HG03469 (cell line): Measurements from ENCODE around the gene ZFYVE28.

Experiments used
- ATAC-seq: cut with Tn5 transposase; IDR thresholded peaks from one replicate; pipeline ENCODE4 v1.9.1; 2021; ENCODE audit warnings: mild to moderate bottlenecking, moderate library complexity, moderate number of reproducible peaks; ENCODE audit not compliant: unreplicated experiment

Gene ZFYVE28

DNA sequence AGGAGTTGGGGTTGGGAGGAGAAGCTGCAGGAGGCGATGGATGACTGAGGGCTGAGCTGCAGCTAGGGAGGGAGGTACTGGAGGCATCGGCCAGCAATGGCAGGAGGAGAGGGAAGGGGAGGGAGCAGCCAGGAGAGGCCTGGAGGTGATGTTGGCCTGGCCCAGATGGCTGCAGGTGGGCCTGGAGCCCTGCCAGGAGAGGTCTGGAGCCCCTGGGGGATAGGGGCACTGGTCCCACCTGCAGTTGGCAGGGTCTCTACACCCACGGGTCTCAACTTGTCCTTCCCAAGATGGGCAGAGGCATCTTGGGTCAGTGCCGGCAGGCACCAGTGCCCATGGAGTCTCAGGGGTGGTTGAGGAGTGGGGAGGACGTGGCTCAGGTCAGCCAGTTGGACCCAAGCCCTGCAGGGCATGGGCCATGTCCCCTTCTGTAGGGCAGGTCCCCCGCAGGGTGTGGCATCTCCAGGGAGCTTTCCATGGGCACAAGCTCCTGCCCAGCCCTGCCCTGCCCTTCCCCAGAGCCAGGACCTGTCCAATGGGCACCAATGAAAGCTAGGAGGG is 153.9 kb downstream of the ZFYVE28 start:
- ATAC-seq = no peak

DNA sequence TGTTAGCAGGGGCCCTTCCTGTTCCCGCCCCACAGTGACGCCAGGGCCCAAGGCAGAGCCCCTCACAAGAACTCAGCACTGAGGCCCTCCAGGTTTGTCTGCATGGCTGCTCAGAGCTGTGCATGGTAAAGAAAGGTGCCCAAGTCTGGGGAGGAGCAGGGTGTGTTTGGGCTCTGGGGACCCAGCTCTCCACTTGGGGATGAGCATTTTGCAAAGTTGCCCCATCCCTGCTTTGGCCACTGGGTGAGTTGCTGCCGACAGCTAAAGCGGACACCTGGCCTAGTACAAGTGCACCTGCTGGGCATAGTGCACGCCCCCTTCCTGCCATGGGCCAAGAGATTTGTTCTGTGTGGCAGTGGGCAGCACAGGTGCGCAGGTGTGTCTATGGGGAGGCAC is 154.5 kb downstream of the ZFYVE28 start:
- no peak for ATAC-seq

DNA sequence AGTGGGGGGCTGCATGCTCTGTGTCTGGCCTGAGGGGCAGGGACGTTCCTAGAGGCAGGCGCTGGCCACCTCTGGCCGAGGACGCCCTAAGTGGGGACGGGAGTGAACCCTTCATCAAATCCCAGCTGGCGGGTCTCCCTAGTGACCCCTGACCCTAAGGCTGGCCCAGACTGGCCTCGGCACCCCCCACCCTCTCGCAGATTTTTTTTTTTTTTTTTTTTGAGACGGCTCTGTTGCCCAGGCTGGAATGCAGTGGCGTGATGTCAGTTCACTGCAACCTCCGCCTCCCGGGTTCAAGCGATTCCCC is 155.5 kb downstream of the ZFYVE28 start:
- no peak for ATAC-seq

DNA sequence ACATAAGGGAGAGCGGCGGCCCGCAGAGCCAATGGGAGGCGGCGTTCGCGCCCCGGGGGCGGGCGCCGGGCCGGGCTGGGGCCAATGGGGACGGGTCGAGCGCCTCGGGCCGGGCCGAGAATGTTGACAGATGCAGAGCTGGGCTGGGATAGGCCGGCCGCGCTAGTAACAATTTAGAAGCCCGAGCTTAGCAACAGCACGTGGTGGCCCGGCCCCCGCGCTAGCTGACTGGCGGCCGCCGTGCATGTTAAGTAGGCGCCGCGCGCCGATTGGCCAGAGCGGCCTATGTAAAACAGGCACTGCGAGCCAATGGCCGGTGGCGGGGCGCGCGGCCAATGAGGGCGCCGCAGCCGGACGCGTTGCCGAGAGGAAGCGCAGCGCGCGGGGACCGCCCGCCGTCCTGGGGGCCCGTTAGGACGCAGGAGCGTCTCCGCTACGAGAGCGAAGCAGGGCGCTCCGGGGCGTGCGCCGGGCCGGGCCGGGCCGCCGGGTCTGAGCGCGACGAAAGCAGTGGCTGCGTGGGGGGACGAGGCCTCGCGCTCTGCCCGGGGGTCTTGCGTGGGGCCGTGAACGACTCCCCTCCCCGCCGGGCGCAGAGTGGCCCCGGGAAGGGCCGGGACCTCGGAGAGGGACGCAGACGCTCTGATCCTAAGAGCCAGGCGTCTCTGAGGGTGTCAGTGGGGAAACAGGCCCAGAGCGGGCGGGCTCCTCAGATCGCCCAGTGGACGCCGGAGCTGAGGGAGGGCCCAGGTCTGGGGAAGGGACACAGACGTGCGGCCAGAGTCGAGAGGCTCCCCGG is 156.1 kb downstream of the ZFYVE28 start:
- peak; percentile 79 for ATAC-seq

DNA sequence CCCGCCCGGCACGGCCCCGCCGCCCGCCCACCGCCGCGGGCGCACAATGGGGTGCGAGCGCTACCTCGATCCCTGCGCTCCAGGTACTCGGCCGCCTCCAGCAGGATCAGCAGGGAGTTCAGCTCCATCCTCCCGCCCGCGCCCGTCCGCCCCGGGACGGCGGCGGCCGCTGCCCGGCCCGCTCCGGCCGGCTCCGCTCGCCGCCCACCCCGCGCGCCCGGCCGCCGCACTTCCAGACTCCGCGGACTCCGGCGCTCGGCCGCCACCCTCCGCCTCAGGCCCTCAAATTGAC is 156.6 kb downstream of the ZFYVE28 start, which contains the start of gene MXD4:
MXD4 (minus strand) TSS at position 257 of the 292 bp plus-strand sequence; CDS start at position 128, 129 bp downstream.
- peak; percentile 5 for ATAC-seq

DNA sequence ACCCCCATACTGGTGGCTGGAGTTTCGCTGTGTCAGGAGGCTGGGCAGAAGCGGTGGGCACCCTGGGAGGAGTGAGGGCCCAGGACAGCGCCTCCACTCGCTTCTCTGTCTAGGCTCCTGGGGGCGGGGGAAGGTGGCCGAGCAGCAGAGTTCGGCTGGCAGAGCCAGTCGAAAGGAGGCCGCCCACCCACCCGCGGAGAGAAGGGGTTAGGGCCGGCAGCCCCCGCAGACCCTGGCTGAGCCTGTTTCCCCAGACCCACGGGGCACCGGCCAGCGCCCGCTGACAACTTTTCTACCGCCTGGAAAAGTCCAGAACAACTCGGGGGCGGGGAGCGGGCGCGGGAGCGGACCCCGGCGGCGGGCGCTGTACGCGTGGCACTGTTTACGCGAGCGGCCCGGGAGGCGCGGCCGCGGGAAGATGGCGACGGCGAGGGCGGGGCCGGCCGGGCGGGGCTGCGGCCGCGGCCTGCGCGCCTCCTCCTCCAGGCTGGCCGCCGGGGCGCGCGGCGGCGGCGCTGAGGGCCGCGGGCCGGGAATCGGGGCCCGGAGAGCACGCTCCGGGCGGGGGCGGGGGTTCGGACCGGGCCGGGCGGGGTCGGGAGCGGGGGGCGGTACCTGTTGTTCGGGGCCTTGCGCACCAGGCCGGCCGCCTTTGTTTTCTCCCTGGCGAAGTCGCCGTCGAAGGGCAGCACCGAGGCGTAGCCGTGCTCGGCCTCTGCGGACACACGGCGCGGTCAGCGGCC is 157.2 kb downstream of the ZFYVE28 start:
- ATAC-seq = no peak

DNA sequence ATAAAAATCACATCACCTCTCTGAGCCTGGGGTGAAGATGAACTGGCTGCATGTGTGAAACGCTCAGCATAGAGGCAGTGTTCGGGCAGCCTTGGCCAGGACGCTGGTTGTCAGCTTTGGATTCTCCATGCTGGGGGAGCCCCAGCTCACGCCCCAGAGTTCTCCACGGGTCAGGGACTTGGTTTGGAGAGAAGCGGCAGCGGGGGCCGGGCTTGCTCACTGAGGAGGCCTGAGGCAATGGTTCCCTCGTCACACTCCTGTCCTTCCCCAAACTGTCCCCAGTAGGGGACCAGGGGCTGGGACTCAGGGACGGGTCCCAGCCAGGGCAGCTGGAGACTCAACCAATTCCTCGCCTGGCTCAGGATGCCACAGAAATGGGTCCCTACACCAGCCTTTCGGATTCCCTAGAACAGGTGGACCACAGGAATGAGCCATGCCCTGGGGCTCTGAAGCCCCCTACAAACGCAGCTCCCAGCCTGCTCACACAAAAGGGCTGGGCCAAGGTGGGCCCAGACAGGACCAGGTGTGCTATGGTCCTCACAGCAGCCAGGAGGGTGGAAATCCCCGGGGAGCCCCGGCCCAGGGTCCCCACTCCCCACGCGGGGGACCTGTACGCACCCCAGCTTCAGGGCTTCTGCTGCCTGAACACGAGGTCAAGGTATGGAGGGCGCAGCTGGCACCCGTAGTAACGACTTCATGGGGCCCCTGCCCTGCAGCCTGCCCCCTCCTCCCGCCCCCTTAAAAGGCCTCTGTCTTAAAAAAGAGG is 157.9 kb downstream of the ZFYVE28 start:
- no peak for ATAC-seq

DNA sequence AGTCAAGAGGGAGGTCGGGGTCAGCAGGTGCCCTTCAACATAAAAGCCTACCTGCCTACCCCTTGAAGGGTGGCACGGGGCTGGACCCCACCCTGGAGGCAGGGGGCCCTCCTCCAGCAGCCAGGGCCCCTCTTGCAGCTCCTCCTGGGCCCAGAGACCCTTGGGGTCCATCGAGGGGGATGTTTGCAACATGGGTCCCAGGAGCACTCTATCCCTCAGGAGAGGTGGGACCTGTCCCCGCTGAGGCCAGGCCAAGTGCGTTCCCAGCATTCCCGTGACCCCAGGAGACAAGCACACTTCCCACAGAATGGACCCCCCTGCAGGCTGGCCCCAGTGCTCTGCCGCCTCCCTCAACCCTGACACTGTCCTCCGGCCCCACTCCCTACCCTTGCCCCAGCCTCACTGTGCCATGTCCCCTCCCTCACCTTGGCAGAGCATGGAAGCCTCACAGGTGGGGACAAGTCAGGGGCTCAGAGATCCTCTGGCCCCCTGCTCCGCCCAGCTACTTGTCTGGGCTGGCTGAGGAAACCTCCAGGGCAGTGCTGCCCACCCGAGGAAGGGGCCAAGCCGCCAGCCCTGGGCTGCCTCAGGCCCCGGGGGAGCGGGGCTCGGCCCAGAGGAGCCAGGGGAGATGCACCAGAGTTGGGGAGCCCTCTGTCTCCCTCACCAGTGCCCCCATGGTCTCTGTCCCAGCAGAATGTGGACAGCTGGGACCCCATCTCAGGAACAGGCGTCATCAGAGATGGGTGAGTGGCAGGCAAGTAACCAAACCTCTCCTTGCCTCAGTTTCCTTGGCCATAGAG is 158.7 kb downstream of the ZFYVE28 start:
- ATAC-seq = no peak

DNA sequence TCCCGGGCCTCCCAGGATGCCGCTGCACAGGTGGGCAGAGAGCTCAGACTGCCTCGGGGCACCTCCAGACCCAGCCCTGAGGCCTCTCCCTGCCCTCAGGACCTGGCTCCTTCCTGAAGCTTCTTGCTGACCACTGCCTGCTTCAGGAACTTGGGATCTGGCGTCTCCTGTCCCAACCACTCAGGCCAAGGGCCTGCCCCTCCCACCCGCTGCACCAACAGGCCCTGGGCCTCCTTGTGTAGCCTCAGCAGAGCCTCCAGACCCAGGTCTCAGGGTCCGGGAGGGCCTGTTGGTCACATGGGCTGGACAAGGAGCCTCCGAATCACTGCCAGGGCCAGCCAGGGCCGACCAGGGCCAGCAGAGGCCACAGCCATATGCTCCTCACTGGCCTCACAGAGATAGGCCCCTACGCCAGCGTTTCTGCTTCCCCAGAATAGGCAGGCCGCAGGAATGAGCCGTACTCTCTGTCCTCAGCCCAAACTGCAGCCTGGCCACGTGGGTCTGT is 159.4 kb downstream of the ZFYVE28 start:
- ATAC-seq = no peak

DNA sequence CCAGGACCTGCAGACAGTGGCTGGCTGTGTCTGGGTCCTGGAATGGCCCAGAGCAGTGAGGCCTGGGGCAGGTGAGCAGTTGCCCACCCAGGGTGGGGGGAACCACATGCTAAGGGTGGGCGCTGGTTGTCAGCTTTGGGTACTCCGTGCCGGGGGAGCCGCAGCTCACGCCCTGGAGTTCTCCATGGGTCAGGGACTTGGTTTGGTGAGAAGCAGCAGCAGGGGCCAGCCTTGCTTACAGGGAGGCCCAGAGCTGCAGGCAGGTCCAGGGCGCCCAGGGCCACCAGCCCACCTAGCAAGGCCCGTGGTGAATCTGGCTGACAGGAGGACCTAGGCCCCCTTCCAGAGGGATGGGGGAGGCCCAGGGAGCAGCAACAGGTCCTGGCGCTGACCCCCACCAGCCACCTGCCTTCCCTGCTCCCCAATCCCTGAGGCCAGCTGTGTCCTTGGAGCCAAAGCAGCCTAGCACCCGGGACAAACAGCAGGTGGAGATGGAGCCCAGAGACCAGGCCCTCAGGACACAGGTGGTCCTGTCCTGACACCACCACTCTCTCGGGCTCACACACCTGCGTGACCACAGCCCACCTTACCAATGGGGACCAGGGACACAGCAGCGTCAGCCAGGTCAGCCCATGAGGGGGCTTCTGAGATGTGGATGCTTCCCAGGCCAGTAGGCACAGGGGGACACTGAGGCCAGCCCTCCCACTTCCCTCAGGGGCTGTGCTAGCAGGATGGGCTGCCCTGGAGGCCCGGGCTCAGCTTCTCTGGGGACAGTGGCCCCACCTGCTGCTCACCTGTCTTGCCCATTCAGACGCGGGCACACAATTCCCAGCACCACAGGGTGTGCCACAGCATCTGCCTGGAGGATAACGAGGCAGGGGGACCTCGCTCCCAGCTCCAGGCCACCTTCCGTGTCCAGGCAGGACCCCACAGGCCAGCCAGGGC is 160.1 kb downstream of the ZFYVE28 start:
- ATAC-seq = no peak

DNA sequence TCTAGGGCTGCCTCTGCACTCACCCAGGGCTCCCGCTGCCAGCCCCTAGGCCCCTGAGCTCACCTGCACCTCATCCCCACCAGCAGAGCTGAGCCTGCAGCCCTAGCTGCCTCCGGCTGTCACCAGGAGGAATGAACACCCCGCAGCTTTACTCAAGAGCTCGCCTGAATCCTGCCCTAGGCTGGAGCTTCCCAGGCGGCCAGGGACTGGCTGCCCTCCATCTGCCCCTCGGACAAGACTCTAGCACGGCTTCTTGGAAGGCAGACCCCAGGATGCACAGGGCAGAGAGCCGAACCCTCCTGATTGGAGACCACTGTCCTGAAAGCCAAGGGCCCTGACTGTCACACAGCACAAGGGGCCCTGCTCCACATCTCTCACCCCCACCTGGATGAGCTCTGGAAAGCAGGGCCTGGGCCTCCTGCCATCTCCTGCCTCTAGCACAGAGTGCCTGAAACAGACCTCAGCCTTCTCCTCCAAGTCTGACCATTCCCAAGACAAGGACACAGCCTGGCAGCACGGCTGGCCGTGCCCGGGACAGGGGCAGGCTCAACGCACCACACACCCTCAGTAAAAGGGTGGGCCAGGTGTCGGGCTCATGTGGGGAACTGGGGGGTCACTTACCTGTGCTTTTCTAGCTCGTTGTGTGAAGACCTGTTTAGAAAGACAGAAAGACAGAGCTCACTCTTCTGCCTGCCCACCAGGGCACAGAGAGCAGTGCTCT is 160.9 kb downstream of the ZFYVE28 start:
- no peak for ATAC-seq

DNA sequence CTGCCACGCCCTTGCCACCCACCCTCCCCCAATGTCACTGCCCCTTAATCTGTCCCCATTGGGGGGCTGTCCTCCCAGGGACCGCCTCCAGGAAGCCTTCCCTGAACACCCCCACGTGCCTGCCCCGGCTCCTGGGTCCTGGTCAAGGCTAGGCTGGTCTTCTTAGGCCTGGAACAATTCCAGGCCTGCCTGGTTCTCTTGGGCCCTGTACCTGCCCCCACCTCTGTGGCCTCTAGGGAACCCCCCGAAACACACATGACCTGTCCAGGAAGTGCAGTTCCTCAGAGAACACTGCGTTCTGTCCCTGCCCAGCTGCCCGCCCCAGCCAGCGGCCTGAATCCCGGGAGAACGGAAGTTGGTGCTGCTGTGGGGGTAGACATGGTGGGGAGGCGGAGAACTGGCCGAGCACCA is 161.7 kb downstream of the ZFYVE28 start:
- no peak for ATAC-seq

DNA sequence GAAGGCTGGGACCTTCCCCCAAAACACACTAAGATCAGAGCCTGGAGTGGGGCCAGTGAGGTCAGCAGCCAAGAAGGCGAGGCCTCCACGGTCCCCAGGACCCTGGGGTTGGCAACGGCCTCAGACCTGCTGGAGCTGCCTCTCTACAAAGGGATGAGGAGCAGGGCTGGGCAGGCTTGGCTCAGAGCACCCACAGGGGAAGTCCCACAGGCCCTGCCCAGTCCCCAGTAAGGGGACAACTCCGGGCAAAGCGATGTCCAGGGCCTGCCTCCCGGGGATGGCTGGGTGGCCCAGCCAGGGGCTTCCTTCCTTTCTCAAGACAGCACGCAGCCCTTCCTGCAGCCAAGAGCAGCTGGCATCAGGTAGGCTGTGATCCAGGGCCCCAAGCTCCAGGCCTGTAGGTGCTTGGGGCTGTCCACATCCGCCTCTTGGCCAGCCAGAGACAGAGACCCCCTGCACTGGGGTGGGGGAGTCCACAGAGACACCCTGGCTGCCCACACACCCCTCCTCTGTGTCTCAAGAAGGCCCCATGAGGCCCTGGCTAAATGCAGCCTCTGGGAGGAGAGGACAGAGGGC is 162.2 kb downstream of the ZFYVE28 start:
- no peak for ATAC-seq

DNA sequence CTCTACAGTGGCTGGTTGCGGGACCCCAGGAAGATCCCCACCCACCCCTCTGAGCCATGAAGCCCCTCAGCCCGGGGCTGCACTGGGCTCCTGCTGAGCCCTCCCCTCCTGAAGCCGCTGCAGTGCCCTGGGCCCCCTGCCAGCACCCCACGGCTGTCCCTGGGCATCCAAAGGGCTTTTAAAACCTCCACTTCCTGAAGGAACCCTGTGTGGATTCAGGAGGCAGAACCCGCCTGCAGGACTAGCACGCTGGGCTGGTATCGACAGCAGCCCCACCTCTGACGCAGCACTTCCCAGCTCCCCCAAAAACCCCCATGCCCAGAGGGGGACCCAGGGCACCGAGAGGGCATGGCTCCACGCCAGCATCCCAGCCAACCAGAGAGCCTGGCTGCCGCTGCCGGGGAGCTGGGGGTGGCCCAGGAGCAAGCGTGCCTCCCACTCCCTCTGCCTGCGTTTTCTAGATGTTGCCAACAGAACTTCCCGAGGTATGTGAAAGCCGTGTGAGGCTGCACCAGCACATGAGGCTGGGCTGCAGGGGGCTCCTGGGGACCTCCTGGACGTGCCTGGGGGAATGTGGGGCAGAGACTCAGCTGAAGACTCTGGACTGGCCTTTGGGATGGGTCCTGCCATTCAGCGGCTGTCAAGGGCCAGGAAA is 162.8 kb downstream of the ZFYVE28 start:
- no peak for ATAC-seq

DNA sequence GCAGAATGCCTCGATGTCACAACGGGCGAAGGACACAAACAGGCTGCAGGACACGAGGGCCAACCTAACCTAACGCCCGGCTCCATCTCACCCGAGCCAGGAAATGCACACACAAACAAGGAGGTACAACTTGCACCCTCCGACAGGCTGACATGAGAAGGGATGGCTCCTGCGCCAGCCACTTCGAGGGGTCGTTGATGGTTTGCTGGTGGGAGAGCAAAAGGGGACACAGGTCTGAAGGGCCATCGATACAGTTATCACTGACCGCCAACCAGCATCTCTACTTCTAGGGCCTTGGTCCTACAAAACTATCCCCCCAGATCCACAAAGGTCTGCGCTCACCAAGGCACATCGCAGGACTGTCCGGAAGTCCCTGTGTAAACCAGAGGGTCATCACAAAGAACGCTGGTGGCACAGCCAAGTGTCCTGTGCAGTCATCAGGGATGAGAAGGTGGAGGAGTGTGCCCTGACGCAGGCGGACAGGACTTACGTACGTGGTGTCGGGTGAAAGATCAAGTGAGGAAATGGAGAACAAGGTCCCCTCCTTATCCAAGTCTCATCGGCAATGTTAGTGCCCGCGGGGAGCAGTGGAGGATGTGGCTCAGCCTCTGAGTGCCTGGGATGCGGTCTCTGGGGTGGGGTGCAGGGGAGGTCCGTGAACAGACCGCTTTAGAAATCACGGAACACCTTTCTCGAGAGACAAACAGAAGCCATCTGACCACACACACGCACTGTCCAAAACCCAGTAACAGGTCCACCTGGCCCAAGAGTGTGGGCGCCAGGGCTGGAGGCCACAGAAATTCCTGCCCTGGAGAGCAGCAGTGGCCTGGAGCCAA is 163.6 kb downstream of the ZFYVE28 start:
- ATAC-seq = no peak

DNA sequence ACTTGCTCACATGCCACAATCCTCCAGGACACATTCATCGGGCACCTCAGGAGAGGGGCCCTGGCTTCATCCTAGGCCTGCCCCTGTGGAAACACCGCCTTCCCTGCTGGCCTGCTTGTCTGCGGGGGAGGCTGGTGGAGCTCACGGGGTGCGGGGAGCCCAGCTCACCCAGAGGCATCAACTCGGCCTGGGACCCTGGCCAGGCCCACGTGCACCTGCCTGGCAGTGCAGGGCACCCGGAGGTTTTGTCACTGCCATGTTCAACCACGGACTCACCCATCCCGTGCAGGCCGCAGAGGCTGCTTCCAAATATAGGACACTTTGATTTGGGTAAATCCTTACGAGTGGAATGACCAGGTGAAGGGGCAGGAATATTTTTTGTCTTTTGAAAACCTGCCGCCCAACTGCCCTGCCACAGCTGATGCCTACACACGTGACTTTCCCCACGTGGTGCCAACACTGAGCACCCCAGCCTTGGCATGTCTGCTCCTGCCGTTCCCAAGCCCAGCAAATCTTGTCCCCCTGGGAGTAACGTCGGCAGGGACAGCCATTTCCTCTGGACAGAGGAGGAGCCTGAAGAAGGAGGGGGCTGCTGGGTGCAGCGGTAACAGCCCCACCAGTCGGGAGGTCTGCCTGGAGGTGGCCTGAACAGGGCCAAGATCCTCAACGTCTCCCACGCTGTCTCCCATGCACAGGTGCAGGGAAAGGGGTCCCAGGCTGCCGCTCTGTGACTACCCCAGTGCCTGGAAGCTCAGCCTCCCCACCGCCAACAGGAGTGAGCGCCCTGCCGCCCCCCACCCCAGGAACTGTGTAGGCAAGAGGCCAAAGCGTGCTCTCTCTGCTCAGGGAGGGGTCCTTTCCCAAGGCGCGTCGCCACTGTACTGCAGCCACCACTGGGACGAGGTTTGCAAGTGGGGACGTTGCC is 165.0 kb downstream of the ZFYVE28 start:
- ATAC-seq = no peak
